Lower lobe of right lung (tissue), 2 donors: ENCODE results near the gene MAP1B. TPM values are rescaled to one million over a fixed set of nuclear protein-coding genes. Genes with fewer than 3 reads are reported as not detected.

Experiments
- ATAC-seq, 2 donors: fragments of 200-7000 bp; cut with Tn5 transposase; one replicate each; pipeline ENCODE4 v1.9.1; 2020 to 2022; ENCODE audit warnings: mild to moderate bottlenecking in 2 of 2, moderate library complexity in 2 of 2
- DNase-seq: peaks from one replicate; pipeline ENCODE4 v3.0.0-alpha.2; 2020
- H3K27ac ChIP-seq: fragments of 200-600 bp; one replicate; pipeline ENCODE4 v1.8.0; 2022
- H3K27me3 ChIP-seq: fragments of 200-600 bp; one replicate; pipeline ENCODE4 v1.8.0; 2022; ENCODE audit warnings: low read depth
- H3K36me3 ChIP-seq: fragments of 200-600 bp; one replicate; pipeline ENCODE4 v1.8.0; 2022; ENCODE audit warnings: mild to moderate bottlenecking
- H3K4me1 ChIP-seq: fragments of 200-600 bp; one replicate; pipeline ENCODE4 v1.8.0; 2022
- H3K4me3 ChIP-seq: fragments of 200-600 bp; one replicate; pipeline ENCODE4 v1.8.0; 2022; ENCODE audit warnings: mild to moderate bottlenecking
- H3K9me3 ChIP-seq: fragments of 200-600 bp; one replicate; pipeline ENCODE4 v1.8.0; 2022
- intact Hi-C: fragments of 100-400 bp; cut with DNase I; formaldehyde crosslinking; loops from one replicate; pipeline ENCODE4 v1.11.0; 2022
- total RNA-seq: library from RNA; stranded (reverse); fragmentation: NEBNext Ultra II Directional; extraction: Animal tissue kit (Norgen Biotek cat#: 25700); gene quantifications from one replicate; pipeline ENCODE4 v1.2.1, GENCODE V29; 2021
- TF ChIP-seq, protein P1 (sequence below): fragments of 200-600 bp; IDR thresholded peaks from one replicate; pipeline ENCODE4 v1.8.0; 2022; ENCODE audit warnings: antibody characterized with exemption, mild to moderate bottlenecking
- donor health status: DM: no; HTN: yes; CAD: no; lungs with severe emphysema.

Gene MAP1B
- total RNA-seq, 1 donor from 2014 or later: 20.6 TPM

DNA sequence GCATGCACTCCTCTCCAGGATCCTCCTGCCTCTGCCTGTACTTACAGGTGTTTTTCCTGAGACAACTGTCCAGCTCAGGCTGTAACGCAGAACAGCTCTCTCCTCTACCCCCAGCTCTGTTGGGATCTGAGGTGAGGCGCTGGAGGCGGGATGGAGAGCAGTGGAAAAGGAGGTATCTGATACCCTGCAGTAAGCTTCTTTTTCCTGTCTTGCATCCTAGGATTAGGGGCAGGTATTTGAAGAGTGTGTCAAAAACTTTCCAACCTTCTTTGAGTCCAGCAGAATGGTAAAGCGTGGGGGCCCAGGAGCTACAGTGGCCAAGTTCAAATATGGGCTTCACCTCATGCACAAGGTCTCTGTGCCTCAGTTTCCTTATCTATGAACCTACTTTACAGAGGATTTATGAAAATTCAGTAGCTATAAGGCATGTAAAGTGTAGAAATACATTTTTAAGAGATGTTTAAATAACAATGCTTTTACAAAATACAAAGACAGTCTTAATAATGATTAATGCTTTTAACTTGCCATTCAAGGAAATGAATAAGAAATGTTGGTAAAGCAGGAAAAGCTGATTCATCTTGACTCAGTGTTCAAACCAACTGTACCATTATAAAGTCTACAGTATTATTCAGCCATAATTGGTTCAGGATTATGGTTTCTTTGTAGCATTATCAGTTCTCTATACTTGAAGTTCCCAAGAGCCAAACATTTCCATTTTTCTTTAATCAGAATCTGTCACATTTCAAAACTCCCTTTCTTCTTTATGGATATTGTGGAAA lies 26.1 kb downstream of the MAP1B start:
- H3K27ac ChIP-seq: no peak overlapping the region
- DNase-seq: no peak
- intact Hi-C loops: no loop called here

DNA sequence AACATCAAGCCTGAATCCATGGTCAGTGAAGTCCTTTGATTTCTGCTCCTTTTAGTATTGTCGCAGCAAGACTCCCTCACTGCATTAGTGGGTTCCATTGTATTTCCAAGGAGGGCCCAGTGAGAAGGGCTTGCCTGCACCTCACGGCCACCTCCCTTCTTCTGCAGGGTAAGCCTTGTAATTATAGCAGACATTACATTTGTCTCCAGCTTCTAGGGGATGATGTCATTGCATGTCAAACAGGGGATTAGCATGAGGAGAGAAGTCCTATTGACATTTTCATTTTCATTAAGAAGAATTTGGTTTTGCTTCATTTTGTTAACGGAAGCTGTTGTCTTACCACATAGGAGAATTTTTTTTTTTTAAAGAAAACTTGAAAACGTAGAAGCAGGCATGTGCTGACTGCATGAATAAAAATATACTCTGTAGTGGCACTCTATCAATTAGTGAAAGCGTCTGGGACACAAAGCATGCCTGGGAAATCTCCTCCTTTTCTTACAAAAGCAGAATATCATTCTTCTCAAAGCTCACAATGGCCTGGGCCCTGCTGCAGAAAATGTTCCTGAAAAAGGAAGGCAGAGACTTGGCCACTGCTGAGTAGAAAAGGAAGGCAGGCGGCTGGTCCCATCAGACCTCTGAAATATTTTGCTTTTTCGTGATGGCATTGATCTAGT lies 27.1 kb downstream of the MAP1B start:
- Histone ChIP-seq H3K36me3 (no peaks in the 10 kb centered on the region), H3K4me1 (no peaks in the 10 kb centered on the region), H3K27ac (no peak overlapping the region), H3K4me3 (no peak overlapping the region), H3K9me3 (no peaks in the 10 kb centered on the region), H3K27me3 (no peaks in the 10 kb centered on the region)
- DNase-seq: no peak
- TF ChIP-seq, protein P1, sequence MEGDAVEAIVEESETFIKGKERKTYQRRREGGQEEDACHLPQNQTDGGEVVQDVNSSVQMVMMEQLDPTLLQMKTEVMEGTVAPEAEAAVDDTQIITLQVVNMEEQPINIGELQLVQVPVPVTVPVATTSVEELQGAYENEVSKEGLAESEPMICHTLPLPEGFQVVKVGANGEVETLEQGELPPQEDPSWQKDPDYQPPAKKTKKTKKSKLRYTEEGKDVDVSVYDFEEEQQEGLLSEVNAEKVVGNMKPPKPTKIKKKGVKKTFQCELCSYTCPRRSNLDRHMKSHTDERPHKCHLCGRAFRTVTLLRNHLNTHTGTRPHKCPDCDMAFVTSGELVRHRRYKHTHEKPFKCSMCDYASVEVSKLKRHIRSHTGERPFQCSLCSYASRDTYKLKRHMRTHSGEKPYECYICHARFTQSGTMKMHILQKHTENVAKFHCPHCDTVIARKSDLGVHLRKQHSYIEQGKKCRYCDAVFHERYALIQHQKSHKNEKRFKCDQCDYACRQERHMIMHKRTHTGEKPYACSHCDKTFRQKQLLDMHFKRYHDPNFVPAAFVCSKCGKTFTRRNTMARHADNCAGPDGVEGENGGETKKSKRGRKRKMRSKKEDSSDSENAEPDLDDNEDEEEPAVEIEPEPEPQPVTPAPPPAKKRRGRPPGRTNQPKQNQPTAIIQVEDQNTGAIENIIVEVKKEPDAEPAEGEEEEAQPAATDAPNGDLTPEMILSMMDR: no peak
- intact Hi-C loops: no loop called here
- no peak for ATAC-seq

More for the DNA sequence above, 26.1 kb downstream of the MAP1B start:
- Histone ChIP-seq H3K36me3 (no peaks in the 10 kb centered on the region), H3K27me3 (no peaks in the 10 kb centered on the region), H3K4me1 (no peaks in the 10 kb centered on the region), H3K4me3 (no peak overlapping the region), H3K9me3 (no peaks in the 10 kb centered on the region)
- ATAC-seq: no peak
- TF ChIP-seq, protein P1: no peak

DNA sequence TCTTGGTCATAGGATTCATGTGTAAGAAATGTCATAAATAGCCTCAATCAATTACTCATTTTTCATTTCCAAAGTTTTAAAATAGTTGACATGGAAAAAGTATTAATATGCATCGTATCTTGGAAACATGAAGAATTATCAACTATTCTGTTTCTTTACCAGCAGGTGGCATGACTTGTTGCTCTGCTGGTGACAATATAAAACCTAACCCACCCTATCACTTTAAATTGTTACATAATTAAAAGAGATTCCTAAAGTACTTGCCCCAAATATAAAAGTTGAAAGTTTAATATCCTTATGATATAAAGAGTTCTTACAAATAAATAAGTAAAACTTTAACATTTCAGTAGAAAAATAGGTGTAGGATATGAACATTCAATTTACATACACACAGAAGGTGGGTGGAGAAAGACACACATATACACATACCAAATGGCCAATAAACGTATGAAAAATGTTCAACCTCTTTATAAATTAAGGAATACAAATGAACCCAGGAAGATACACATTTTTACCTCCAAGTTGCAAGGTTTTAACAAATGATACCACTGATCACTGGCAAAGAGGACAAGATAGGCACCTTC lies 30.6 kb downstream of the MAP1B start:
- no peaks in the 10 kb centered on the region for H3K9me3 ChIP-seq
- TF ChIP-seq, protein P1: peak; percentile 51
- intact Hi-C loops: no loop called here
- H3K27me3 ChIP-seq: no peaks in the 10 kb centered on the region
- ATAC-seq (no peak), DNase-seq (no peak)
- peaks cover 4% of the 10 kb centered on the region for H3K4me1 ChIP-seq
- no peak overlapping the region for H3K4me3 ChIP-seq
- H3K27ac ChIP-seq: no peak overlapping the region
- no peaks in the 10 kb centered on the region for H3K36me3 ChIP-seq

DNA sequence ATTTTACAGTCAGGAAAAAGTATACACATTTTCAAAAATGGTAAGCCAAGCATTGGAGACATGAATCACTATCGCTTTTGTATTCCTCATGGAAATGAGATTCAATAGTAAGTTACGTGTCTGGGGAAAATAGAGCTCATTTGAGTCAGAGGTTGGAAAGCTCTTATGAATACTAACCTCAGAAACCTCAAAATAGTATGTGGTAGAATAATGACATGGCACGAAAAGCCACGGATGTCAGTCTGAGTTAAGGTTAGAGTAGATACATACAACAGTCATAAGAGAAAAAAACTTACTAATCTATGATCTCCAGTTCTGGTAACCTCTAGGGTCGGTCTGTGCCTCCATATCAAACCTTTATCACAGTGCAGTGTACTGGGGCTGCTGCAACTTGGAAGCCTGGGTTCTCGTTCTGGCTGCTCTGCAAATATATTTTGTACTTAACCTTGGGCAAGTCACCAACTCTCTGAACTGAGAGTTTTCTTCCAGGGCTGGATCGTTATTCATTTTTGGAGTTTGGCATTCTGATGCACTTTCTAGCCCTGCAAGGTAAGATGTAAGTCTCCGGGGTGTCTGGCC lies 31.8 kb downstream of the MAP1B start:
- peaks cover 4% of the 10 kb centered on the region for H3K4me1 ChIP-seq
- DNase-seq (no peak), ATAC-seq (no peak)
- no peaks in the 10 kb centered on the region for H3K9me3 ChIP-seq
- H3K27me3 ChIP-seq: no peaks in the 10 kb centered on the region
- intact Hi-C loops: no loop called here
- no peaks in the 10 kb centered on the region for H3K36me3 ChIP-seq
- H3K4me3 ChIP-seq: no peak overlapping the region
- H3K27ac ChIP-seq: no peak overlapping the region
- TF ChIP-seq, protein P1: no peak

DNA sequence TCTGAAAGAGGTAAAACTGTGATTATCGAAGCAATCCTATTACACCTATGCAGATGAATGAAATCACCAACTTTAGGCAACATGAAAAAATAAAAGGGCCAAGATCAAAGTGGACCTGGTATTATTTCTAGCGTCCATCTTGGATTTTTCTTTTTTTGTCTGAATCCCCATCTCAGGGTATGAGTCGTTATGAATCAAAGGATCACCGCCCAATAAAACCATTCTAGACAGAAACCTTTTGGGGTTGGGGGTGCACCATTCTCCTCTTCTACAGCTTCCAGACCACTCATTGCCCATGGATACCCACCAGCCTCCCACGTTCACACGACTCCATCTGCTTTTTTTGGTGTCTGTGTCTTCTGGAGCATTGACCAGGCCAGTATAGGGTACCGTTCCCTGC lies 33.4 kb downstream of the MAP1B start:
- H3K4me1 ChIP-seq: peaks cover 4% of the 10 kb centered on the region

More for the DNA sequence above, 33.4 kb downstream of the MAP1B start:
- Histone ChIP-seq H3K27ac (no peak overlapping the region), H3K4me3 (no peak overlapping the region), H3K9me3 (no peaks in the 10 kb centered on the region), H3K27me3 (no peaks in the 10 kb centered on the region), H3K36me3 (no peaks in the 10 kb centered on the region)
- intact Hi-C loops: no loop called here
- no peak for ATAC-seq
- DNase-seq: no peak
- TF ChIP-seq, protein P1: no peak
